ENCODE data around the gene CD247. TPM values are rescaled to one million over a fixed set of nuclear protein-coding genes. Genes with fewer than 3 reads are reported as not detected.

CD247 gene
- total and polyA plus RNA-seq, 2 of the 13 experiments (the other 11 are each of a cell fraction or from before 2014, with no cell fraction given) = 0.20 TPM; not detected in 1

DNA sequence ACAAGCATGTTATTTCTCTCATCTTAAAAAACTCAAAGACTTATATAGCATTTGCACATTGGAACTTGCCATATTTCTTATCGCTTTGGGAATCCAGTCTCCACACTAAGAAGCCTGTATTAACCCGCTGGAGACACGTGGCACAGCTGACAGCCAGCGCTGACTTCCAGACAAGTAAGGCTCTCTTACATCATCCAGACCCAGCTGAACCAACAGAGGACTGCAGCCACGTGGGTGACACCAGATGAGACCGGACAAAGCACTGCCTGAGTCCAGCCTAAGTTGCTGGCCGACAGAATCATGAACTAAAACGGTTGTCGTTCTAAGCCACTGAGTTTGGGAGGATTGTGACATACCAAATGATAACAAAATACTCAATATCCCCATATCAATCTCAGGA is 6.3 kb upstream of the CD247 start:
- Histone ChIP-seq H3K4me1 (ENCODE audit: insufficient read depth, low read length) (peaks cover 9% of the 10 kb centered on the region), H3K27me3 (ENCODE audit: control insufficient read depth in 1 of 2, insufficient read depth in 2 of 2, low read length in 2 of 2) (peaks cover 0 to 3% of the 10 kb centered on the region in 2 experiments; a peak in 3 of 5 replicates), H3K4me3 (replicated peaks in 1 of 3; ENCODE audit: insufficient read depth in 1 of 3, low read depth in 2 of 3, low read length in 3 of 3) (no peak overlapping the region), H3K36me3 (replicated peaks in 1 of 2; ENCODE audit: control insufficient read depth in 1 of 2, insufficient read depth in 2 of 2, low read length in 2 of 2) (no peaks in the 10 kb centered on the region), H3K9ac (ENCODE audit: insufficient read depth, low read depth, low read length) (no peak overlapping the region), H3K9me3 (ENCODE audit: low read length) (no peaks in the 10 kb centered on the region), H3K4me2 (ENCODE audit: low read depth, low read length) (0 out of 2 replicates have a peak overlapping the region, but pooled peaks have one; percentile 26), H2AFZ (ENCODE audit: low read length) (no peak overlapping the region), H3K79me2 (ENCODE audit: insufficient read depth, low read length) (no peaks in the 10 kb centered on the region), H4K20me1 (ENCODE audit: insufficient read depth, low read length) (no peaks in the 10 kb centered on the region), H3K27ac (ENCODE audit: extremely low read length, insufficient read depth, low read length) (no peak overlapping the region)
- intact Hi-C loops (cut with micrococcal nuclease; ENCODE audit: unreplicated experiment) (no loop called here), in situ Hi-C loops (cut with HindIII; ENCODE audit: extremely low pct_ligation_motif_present, low pct_unique_long_range_greater_than_20kb) (loop anchor here (25.0 kb wide), 1 partner anchor 262 kb away; no protein-coding TSS in a partner anchor)
- 5% methylated on average over 9 of the region's 9 CpGs for WGBS (ENCODE audit: low lambda C conversion rate)
- POLR2A ChIA-PET = no interaction called here
- CTCF ChIA-PET (ENCODE audit: low intra/inter-chr PET ratio, low total read pairs) = no interaction called here
- peak; percentile 45 for DNase-seq (ENCODE audit: low spot score)
- no TSS peak for BruUV-seq (replicated peaks)
- peak; percentile 71 for ATAC-seq
- FAIRE-seq = no peak
- TF ChIP-seq NR2C2 (CRISPR knock-in tag; IDR thresholded peaks at IDR 0.05; ENCODE audit: borderline replicate concordance) (no peak), USF2 (IDR thresholded peaks at IDR 0.05; ENCODE audit: low read depth, low read length) (peak; percentile 47; the same call in 1 of the 2 replicates), USF2 (CRISPR knock-in tag; IDR thresholded peaks at IDR 0.05; ENCODE audit: borderline replicate concordance) (no peak; the same call in 1 of the 2 replicates), ZNF839 (CRISPR knock-in tag; IDR thresholded peaks at IDR 0.05; ENCODE audit: borderline replicate concordance) (no peak), TFE3 (CRISPR knock-in tag; IDR thresholded peaks at IDR 0.05) (0 out of 2 replicates have a peak, but pooled peaks have one; percentile 37), HMG20A (CRISPR knock-in tag; IDR thresholded peaks at IDR 0.05; ENCODE audit: borderline replicate concordance) (peak; percentile 55; the same call in 1 of the 2 replicates), ARID4A (CRISPR knock-in tag; IDR thresholded peaks at IDR 0.05; ENCODE audit: borderline replicate concordance) (peak; percentile 68; the same call in 1 of the 2 replicates), ZNF687 (CRISPR knock-in tag; IDR thresholded peaks at IDR 0.05) (peak; percentile 10; the same call in 1 of the 2 replicates), ARNT (IDR thresholded peaks at IDR 0.05) (no peak), GABPB1 (CRISPR knock-in tag; IDR thresholded peaks at IDR 0.05) (no peak; the same call in 1 of the 2 replicates), FOXA3 (CRISPR knock-in tag; IDR thresholded peaks at IDR 0.05) (peak; percentile 85)
- TF ChIP-seq, protein P1, sequence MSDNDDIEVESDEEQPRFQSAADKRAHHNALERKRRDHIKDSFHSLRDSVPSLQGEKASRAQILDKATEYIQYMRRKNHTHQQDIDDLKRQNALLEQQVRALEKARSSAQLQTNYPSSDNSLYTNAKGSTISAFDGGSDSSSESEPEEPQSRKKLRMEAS (IDR thresholded peaks at IDR 0.05) = peak; percentile 89
